Esophagus muscularis mucosa (tissue), 4 donors: ENCODE measurements around the gene MFSD6.

Experiments
- CTCF ChIP-seq, 3 experiments: fragments of 200-600 bp in 2 of 3; fragments of 450-650 bp in 1 of 3; sonication (generic) in 2 of 3; IDR thresholded peaks; one replicate each; pipeline ENCODE4 v1.5.1; 2017 to 2019; ENCODE audit warnings: antibody characterized with exemption in 3 of 3, mild to moderate bottlenecking in 2 of 3, moderate library complexity in 1 of 3
- EP300 ChIP-seq: sonication (generic); formaldehyde crosslinking; IDR thresholded peaks from one replicate; pipeline ENCODE4 v1.6.1; 2017; ENCODE audit warnings: antibody characterized with exemption
- POLR2A ChIP-seq: fragments of 450-650 bp; IDR thresholded peaks from one replicate; pipeline ENCODE4 v1.6.1; 2017; ENCODE audit warnings: antibody characterized with exemption, moderate library complexity, mild to moderate bottlenecking, low read depth
- POLR2AphosphoS5 ChIP-seq, 2 donors: sonication (generic); formaldehyde crosslinking; IDR thresholded peaks; one replicate each; pipeline ENCODE4 v1.6.1; 2017; ENCODE audit warnings: antibody characterized with exemption in 2 of 2

- TF ChIP-seq CTCF (IDR thresholded peaks at IDR 0.05) (no peak), EP300 (no peak), POLR2A (no peak), POLR2AphosphoS5 (IDR thresholded peaks at IDR 0.05) (no peak)
These were observed 23.8 kb downstream of the MFSD6 start for GRCh38 chr2:190431907-190432306.
